ENCODE results near the gene STAC3. TPM values are rescaled to one million over a fixed set of nuclear protein-coding genes. Genes with fewer than 3 reads are reported as not detected.
"Not testable (repeated sequence)": the region's sequence is repeated elsewhere in the genome, so short reads cannot be mapped to it uniquely, and the experiment has no call there.

STAC3 gene
- 1 to 10 TPM in 4 of 10 donors, under 1 TPM in 6; 0.30 to 2.9 (median 0.98) TPM for total RNA-seq
- polyA plus RNA-seq, result 1 to 10 TPM in 1 of 2 donors, under 1 TPM in 1; 0.81 to 1.7 TPM
- long read RNA-seq, donor 1, result 0 reads
- long read RNA-seq, donor 2, result 0 reads
- long read RNA-seq, donor 3, result 0 reads

GRCh38 chr12:57250956-57251355 lies at the start of gene STAC3:
Gene STAC3, minus strand, starts transcription at chr12:57251187. Its CDS starts 1,551 bp downstream, at chr12:57249636.
- Histone ChIP-seq H3K4me1 (peaks cover 0 to 11% (median 0%) of the 10 kb centered on the region in 9 donors), H3K4me3 (no peak within 1 kb of the TSS), H3K27ac (no peak within 1 kb of the TSS), H3K9me3 (no peaks in the 10 kb centered on the region), H3K27me3 (no peaks in the 10 kb centered on the region), H3K36me3 (peaks cover 0 to 27% (median 6%) of the 10 kb centered on the region in 9 donors)
- no peak for TF ChIP-seq CTCF (IDR thresholded peaks at IDR 0.05)
- DNase-seq (no peak), ATAC-seq (no peak)
- whole genome bisulfite sequencing, 2 donors, result 75 to 78% methylated on average over 7 of the region's 7 CpGs
- intact Hi-C loops (cut with DNase I), result no loop called here

GRCh38 chr12:57299514-57300016 lies 48.6 kb upstream of the STAC3 start:
- WGBS, 2 donors, result 50 to 57% methylated on average over 1 of the region's 1 CpG
- no peaks in the 10 kb centered on the region for H3K9me3 ChIP-seq
- ATAC-seq, result peak in 5 of 8 donors; percentile 35 to 67 (median 56)
- no peak for TF ChIP-seq CTCF (IDR thresholded peaks at IDR 0.05)
- no peaks in the 10 kb centered on the region for H3K27me3 ChIP-seq
- H3K4me3 ChIP-seq, result no peak overlapping the region
- no peak for DNase-seq
- peak overlapping the region in 1 of 10 donors; percentile 18 for H3K27ac ChIP-seq
- intact Hi-C loops (cut with DNase I), result no loop called here
- H3K36me3 ChIP-seq, result peaks cover 0 to 99% (median 25%) of the 10 kb centered on the region in 9 donors
- H3K4me1 ChIP-seq, result peaks cover 0 to 12% (median 0%) of the 10 kb centered on the region in 9 donors

- intact Hi-C loops (cut with DNase I), result no loop called here
- TF ChIP-seq CTCF (IDR thresholded peaks at IDR 0.05), result no peak
- WGBS, 2 donors, result 82 to 84% methylated on average over 4 of the region's 4 CpGs
- DNase-seq, result no peak
- peaks cover 0 to 100% (median 25%) of the 10 kb centered on the region in 9 donors for H3K36me3 ChIP-seq
- peaks cover 0 to 12% (median 0%) of the 10 kb centered on the region in 9 donors for H3K4me1 ChIP-seq
- no peaks in the 10 kb centered on the region for H3K9me3 ChIP-seq
- no peaks in the 10 kb centered on the region for H3K27me3 ChIP-seq
- no peak overlapping the region for H3K27ac ChIP-seq
- H3K4me3 ChIP-seq, result no peak overlapping the region
- no peak for ATAC-seq
These were observed 45.3 kb upstream of the STAC3 start for GRCh38 chr12:57296291-57296690.

- H3K27ac ChIP-seq; H3K9me3 ChIP-seq; H3K4me3 ChIP-seq; ATAC-seq; H3K27me3 ChIP-seq; DNase-seq; intact Hi-C loops (cut with DNase I): not testable (repeated sequence)
- Histone ChIP-seq H3K36me3 (peaks cover 0 to 100% (median 40%) of the 10 kb centered on the region in 9 donors), H3K4me1 (peaks cover 0 to 14% (median 0%) of the 10 kb centered on the region in 9 donors)
- 91 to 93% methylated on average over 12 of the region's 12 CpGs for WGBS, 2 donors
These were observed 31.1 kb upstream of the STAC3 start for GRCh38 chr12:57282073-57282472.

Data from heart right ventricle (tissue), 16 donors.